Fibroblast of lung (primary cell): ENCODE measurements around the gene SESN2.

Experiments
- EZH2 ChIP-seq: IDR thresholded peaks from 2 replicates; pipeline ENCODE4 v1.5.1; 2012; ENCODE audit warnings: low read length, control low read depth, mild to moderate bottlenecking; ENCODE audit errors: missing control alignments
- TF ChIP-seq, protein P1 (sequence below), 2 donors: IDR thresholded peaks in 1 of 2; conservative IDR thresholded peaks in 1 of 2; 1 replicate in 1 of 2; 2 replicates in 1 of 2; pipeline ENCODE4 v1.5.1; 2011 to 2012; ENCODE audit warnings: low read length in 2 of 2, control low read depth in 1 of 2, inconsistent platforms in 1 of 2, low read depth in 1 of 2, mild to moderate bottlenecking in 1 of 2

DNA sequence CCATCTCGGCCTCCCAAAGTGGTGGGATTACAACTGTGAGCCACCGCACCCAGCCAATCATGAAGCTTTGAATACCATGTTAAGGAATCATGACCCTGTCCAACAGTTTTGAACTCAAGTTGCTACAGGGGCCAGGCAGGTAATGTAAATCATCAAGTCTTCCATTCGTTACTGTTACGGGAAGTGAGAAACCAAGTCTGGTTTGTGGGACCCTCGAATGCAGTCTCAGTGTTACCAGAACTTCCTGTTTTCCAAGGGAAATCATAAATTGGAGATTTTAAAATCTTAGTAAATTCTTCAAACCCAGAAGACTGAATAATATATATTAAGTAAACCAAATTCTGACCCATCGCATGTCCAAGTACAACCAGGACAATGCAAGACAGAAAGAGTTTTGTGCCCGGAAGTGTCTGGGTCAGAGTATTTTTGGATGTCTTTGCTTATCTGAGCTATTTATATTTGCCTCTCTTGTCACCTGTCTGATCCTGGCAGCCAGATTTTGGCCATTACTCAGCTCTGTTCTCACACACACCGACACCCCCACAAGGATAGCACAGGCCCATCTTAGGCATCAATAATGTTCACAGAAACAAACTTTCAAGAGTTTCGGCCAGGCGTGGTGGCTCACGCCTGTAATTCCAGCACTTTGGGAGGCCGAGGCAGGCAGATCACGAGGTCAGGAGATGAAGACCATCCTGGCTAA lies 14.6 kb upstream of the SESN2 start:
- TF ChIP-seq, protein P1, sequence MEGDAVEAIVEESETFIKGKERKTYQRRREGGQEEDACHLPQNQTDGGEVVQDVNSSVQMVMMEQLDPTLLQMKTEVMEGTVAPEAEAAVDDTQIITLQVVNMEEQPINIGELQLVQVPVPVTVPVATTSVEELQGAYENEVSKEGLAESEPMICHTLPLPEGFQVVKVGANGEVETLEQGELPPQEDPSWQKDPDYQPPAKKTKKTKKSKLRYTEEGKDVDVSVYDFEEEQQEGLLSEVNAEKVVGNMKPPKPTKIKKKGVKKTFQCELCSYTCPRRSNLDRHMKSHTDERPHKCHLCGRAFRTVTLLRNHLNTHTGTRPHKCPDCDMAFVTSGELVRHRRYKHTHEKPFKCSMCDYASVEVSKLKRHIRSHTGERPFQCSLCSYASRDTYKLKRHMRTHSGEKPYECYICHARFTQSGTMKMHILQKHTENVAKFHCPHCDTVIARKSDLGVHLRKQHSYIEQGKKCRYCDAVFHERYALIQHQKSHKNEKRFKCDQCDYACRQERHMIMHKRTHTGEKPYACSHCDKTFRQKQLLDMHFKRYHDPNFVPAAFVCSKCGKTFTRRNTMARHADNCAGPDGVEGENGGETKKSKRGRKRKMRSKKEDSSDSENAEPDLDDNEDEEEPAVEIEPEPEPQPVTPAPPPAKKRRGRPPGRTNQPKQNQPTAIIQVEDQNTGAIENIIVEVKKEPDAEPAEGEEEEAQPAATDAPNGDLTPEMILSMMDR (conservative IDR thresholded peaks at IDR 0.05 in 1 of 2, IDR thresholded peaks at IDR 0.05 in 1 of 2; ENCODE audit: low read depth in 1 of 2, low read length in 2 of 2), result no peak
- no peak for TF ChIP-seq EZH2
